Measurements from ENCODE around the gene AFG3L2.

- TF ChIP-seq POLR2AphosphoS5 (IDR thresholded peaks at IDR 0.05) = no peak
- TF ChIP-seq, protein P1, sequence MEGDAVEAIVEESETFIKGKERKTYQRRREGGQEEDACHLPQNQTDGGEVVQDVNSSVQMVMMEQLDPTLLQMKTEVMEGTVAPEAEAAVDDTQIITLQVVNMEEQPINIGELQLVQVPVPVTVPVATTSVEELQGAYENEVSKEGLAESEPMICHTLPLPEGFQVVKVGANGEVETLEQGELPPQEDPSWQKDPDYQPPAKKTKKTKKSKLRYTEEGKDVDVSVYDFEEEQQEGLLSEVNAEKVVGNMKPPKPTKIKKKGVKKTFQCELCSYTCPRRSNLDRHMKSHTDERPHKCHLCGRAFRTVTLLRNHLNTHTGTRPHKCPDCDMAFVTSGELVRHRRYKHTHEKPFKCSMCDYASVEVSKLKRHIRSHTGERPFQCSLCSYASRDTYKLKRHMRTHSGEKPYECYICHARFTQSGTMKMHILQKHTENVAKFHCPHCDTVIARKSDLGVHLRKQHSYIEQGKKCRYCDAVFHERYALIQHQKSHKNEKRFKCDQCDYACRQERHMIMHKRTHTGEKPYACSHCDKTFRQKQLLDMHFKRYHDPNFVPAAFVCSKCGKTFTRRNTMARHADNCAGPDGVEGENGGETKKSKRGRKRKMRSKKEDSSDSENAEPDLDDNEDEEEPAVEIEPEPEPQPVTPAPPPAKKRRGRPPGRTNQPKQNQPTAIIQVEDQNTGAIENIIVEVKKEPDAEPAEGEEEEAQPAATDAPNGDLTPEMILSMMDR (IDR thresholded peaks at IDR 0.05) = no peak
Observed at GRCh38 chr18:12318334-12318697, 58.7 kb downstream of the AFG3L2 start.
